ENCODE results near the gene JOSD1.
A peak's percentile ranks its signal among the peaks of the same experiment; 100 is the strongest.

Gene JOSD1

GRCh38 chr22:38712486-38713207 is 11.9 kb upstream of the JOSD1 start:
- no peak for DNase-seq (ENCODE audit: low spot score)

DNA sequence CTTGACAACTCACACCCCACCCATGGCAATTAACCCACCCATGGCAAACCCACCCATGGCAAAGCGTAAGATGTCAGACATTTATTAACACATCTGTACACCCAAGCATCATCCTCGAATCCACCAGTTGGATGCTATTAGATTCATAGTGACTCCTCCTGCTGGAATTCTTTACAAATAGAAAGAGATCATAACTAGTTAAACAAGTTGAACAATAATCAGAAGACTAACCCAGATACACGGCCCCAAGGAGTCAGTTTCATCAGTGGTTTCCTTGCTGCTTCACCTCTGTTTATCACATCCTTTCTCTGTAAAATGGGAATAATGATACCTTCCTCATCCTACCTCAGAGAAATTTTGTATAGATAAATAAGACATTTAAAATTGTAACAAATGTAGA is 10.1 kb upstream of the JOSD1 start:
- DNase-seq (ENCODE audit: low spot score), result peak; percentile 39

DNA sequence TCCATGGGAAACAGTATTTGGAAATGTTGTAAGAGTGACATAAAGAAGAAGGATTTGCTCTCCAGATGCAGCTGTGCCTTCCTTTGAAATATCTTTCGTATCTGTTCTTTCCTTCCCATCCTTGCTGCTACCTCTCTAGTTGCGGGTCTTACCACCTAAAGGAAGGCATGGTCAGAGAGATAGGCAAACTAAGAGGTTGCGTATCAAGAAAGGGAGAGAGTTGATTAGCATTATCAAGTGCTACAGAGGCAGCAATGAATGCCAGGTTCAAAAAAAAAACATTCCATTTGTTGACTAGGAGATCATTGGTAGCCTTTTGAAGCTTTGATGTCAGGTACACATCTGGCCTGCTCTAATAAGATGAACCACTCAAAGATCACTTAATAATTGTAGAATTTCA is 9.6 kb upstream of the JOSD1 start:
- no peak for DNase-seq (ENCODE audit: low spot score)

DNA sequence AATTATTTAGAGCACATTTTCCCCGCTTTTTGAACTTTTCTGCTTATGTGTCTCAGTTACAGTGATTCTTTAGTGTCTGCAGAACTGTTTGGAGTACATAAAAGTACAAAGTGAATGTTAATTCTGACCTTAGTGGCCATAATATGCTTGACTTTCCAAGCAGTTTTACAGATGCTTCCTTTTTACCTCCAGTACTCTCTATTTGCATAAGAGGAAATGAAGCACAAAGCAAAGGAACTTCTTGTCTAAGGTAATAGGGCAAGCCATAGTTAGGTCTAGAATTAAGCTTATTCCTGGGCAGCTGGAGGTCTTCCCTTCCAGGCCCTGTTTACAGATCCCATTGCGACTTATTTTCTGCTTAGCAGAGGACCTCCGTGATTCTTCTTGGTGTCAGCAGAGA is 8.6 kb upstream of the JOSD1 start:
- no peak for DNase-seq (ENCODE audit: low spot score)

- no peak for DNase-seq (ENCODE audit: low spot score)
These were observed 7.2 kb upstream of the JOSD1 start for GRCh38 chr22:38707984-38708383.

DNA sequence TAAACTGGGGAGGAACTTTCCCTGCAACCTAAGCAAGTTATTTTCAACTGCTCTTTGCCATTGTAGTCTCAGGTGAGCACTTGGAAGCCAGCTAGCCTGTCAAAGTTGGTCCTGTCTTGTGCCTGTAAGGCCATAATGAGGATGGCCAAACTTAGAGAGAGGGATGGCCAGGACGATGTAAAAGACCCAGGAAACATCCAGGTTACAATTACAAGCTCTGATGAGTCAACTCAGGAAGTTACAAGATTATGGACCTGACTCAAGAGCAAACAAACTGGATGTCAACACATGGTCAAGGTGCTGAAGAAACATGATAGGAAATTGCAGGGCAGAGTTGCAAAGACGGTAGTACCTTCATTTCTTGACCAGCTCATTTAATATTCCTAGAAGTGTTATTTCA is 6.6 kb upstream of the JOSD1 start:
- peak; percentile 79 for DNase-seq (ENCODE audit: low spot score)

GRCh38 chr22:38706901-38707195 is 6.1 kb upstream of the JOSD1 start:
- no peak for DNase-seq (ENCODE audit: low spot score)

- peak; percentile 44 for DNase-seq (ENCODE audit: low spot score)
These were observed 5.6 kb upstream of the JOSD1 start for GRCh38 chr22:38706101-38706900.

GRCh38 chr22:38705235-38706100 is 4.7 kb upstream of the JOSD1 start, which contains the start of gene GTPBP1:
TSS of gene GTPBP1 (plus strand) at chr22:38705944. CDS start at chr22:38705956, 12 bp downstream.
- peak; percentile 100 for DNase-seq (ENCODE audit: low spot score)

- no peak for DNase-seq (ENCODE audit: low spot score)
These were observed 4.0 kb upstream of the JOSD1 start for GRCh38 chr22:38704654-38705234.

DNA sequence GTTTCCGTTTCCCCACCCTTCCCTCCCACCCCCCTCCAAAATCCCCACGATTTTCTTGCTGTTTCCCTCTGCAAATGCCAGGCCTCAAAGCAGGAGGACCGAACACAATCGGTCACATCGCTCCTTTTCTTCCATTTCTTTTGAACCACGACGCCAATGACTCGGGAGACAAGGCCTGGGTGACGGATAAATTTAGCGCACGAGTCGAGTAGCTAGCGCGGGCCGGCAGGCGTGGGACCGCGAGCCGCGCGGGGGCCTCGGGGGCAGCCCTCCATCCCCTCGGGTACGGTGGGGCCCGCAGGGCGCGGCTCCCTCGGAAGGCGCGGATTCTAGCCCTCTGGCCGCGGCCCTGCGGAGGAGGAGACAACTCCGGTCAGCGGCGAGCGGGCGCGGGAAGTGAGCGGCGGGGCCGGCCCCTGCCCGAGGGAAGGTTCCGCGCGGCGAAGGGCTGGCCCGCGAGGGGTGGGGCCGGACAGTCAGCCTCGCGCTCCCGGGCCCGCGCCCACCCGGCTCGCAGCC is 414 bp downstream of the JOSD1 start:
- DNase-seq (ENCODE audit: low spot score), result no peak

DNA sequence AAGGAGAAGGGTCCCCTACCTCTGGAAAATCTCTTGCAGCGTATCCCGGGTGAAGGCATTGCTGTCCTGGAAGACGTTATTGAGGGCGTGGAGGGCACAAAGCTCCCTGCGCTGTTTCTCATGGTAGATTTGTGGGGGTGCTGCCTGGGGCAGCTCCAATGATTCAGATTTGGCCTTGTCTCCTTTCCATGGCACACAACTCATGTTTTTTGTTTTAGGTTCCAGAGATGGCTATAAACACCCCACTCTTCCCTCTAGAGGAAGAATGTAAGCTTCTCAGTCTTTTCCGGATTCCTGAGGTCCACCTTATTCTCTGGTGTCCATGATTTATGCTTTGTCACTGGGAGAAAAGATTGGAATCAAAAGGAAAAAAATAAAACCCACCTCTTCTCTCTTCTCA is 959 bp downstream of the JOSD1 start:
- DNase-seq (ENCODE audit: low spot score), result peak; percentile 44

DNA sequence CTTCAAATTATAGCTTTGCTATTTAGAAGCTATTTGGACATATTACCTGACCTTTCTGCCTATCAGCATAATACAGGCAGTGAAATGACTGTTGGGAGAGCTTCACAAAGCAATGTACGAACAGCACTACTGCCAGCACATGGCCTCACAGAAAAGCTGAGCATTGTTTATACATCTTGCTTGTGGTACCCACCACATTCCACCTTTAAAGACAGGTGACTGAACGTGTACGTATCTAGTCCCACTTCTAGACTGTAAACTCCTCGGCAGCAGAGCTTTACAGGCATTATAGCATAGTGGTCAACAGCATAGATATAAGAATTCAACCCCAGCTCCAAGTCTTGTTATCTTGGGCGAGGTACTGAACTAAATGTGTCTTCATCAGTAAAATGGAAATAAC is 1.6 kb downstream of the JOSD1 start:
- no peak for DNase-seq (ENCODE audit: low spot score)

DNA sequence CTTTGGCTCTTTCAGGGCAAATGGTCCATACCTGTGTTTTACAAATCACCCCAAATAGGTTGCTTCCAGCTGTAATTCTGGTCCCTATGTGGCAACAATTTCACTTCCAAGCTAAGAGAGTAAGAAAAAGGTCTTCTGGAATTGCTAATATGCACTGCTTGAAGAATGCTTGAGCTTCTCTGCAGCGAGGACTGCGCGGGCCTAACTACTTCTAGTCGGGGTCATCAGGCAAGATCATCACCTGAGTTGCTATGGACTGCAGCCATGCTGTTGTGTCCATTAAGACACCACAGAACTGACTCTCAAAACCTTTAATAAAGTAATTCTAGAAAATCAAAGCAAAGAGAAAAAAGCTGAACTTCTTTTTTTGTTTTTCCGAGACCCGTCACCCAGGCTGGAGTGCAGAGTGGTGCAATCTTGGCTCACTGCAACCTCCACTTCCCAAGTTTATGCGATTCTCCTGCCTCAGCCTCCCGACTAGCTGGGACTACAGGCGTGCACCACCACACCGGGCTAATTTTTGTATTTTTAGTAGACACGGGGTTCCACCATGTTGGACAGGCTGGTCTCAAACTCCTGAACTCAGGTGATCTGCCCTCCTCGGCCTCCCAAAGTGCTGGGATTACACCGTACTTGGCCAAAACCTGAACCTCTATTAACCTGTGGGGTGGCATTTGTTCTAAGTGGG is 2.2 kb downstream of the JOSD1 start:
- no peak for DNase-seq (ENCODE audit: low spot score)

GRCh38 chr22:38697425-38698089 is 3.2 kb downstream of the JOSD1 start:
- no peak for DNase-seq (ENCODE audit: low spot score)

- peak; percentile 87 for DNase-seq (ENCODE audit: low spot score)
These were observed 3.9 kb downstream of the JOSD1 start for GRCh38 chr22:38696606-38697424.

GRCh38 chr22:38694940-38695339 is 5.8 kb downstream of the JOSD1 start:
- DNase-seq (ENCODE audit: low spot score), result peak; percentile 64

DNA sequence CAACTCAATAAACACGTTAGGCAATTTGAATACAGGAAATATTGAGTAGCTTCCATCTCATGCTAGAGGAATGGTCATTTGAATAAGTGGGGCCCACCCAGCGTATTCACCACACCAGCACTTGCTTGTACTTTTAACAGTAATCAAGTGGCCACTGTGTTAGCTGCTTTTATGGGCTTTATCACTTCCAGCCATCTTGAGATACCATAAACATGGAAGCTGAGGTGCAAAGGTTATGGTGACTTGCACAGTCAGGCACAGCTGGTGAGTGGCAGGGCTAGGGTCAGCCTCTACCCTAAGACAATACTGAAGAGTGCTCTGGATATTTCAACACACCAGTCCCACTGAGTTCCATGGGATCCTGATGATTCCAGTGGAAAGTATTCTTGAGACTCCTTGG is 6.7 kb downstream of the JOSD1 start:
- DNase-seq (ENCODE audit: low spot score), result no peak

- DNase-seq (ENCODE audit: low spot score), result peak; percentile 15
These were observed 11.1 kb downstream of the JOSD1 start for GRCh38 chr22:38689651-38690050.

DNA sequence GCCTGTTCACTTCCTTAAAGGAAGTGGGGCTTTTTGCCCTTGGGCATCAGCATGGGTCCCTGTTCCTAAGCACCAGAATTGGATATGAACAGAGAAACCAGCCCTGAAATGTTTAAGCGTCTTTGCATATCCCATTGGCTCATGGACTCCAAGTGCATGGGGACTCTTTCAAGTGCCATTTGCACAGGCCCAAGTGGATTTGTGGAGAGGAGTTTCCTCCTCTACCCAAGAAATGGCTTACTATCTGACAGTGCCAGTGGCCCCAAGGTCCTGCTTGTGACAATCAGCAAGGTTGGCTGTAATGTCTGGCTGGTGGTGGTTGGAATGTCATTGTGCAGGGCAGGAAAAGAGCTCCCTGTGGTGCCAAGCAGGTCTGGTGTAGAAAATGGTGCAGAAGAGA is 15.0 kb downstream of the JOSD1 start:
- no peak for DNase-seq (ENCODE audit: low spot score)
